HCT116 (cell line): Measurements from ENCODE around the gene MMP25. TPM values are rescaled to one million over a fixed set of nuclear protein-coding genes. Genes with fewer than 3 reads are reported as not detected.

Source experiments
- ATAC-seq: fragments of 200-7000 bp; cut with Tn5 transposase; 2 replicates; pipeline ENCODE4 v1.9.1; 2020; ENCODE audit warnings: mild to moderate bottlenecking, moderate library complexity
- BruUV-seq: library from RNA; stranded (reverse); fragments of 400-500 nt; replicated peaks from 2 replicates; lab custom pipeline; 2021; lab: Mats Ljungman, UMichigan
- CTCF ChIA-PET: fragments of 300-600 bp; sonication (Branson Sonifier 250); formaldehyde crosslinking; loops from one replicate; lab custom pipeline; 2021; ENCODE audit warnings: antibody characterized with exemption; lab: Charles Lee
- POLR2A ChIA-PET: fragments of 300-600, 350-600 bp; sonication (Branson Sonifier 250); formaldehyde crosslinking; loops from one replicate; lab custom pipeline; 2021; ENCODE audit warnings: antibody characterized with exemption; lab: Charles Lee
- RAD21 ChIA-PET, 2 experiments: fragments of 300-600 bp; sonication (Branson Sonifier 250); formaldehyde crosslinking; loops; one replicate each; lab custom pipeline; 2023; ENCODE audit warnings: low total read pairs in 2 of 2; ENCODE audit not compliant: uncharacterized antibody in 2 of 2, unreplicated experiment in 2 of 2, low non-redundant PET in 1 of 2; lab: Charles Lee
- DNase-seq: peaks from one replicate; pipeline ENCODE4 v3.0.0-alpha.2; 2010; ENCODE audit warnings: low read depth, low spot score
- H2AFZ ChIP-seq: fragments of 200-600 bp; shearing (Covaris generic), sonication (generic); 2 replicates; pipeline ENCODE4 v1.6.1; 2017; ENCODE audit warnings: low read depth, mixed run types, mixed read lengths, antibody characterized with exemption, low read length; ENCODE audit not compliant: poor library complexity, severe bottlenecking
- H3K27ac ChIP-seq: 2 replicates; pipeline ENCODE4 v1.5.1; 2012; ENCODE audit warnings: low read depth, low read length
- H3K27me3 ChIP-seq: fragments of 200-600 bp; sonication (generic); 2 replicates; pipeline ENCODE4 v1.6.1; 2016; ENCODE audit warnings: mixed run types, low read length, mixed read lengths; ENCODE audit not compliant: insufficient read depth
- H3K36me3 ChIP-seq, 2 experiments: fragments of 200-500 bp in 1 of 2; fragments of 200-600 bp in 1 of 2; sonication (Bioruptor generic) in 1 of 2; sonication (generic) in 1 of 2; 2 replicates each; pipeline versions ENCODE4 v1.5.1 to v1.6.1; 2014 to 2016; ENCODE audit warnings: low read length in 2 of 2, inconsistent platforms in 1 of 2, mixed read lengths in 1 of 2, mixed run types in 1 of 2; ENCODE audit not compliant: insufficient read depth in 2 of 2, control insufficient read depth in 1 of 2
- H3K4me1 ChIP-seq, 2 experiments: fragments of 200-600 bp in 1 of 2; sonication (generic) in 1 of 2; 2 replicates each; pipeline versions ENCODE4 v1.5.1 to v1.6.1; 2012 to 2017; ENCODE audit warnings: low read length in 2 of 2, inconsistent platforms in 1 of 2, mild to moderate bottlenecking in 1 of 2, mixed read lengths in 1 of 2, mixed run types in 1 of 2, moderate library complexity in 1 of 2; ENCODE audit not compliant: insufficient read depth in 2 of 2, control insufficient read depth in 1 of 2
- H3K4me2 ChIP-seq: fragments of 200-600 bp; sonication (generic); 2 replicates; pipeline ENCODE4 v1.6.1; 2017; ENCODE audit warnings: mixed run types, low read length, mixed read lengths
- H3K4me3 ChIP-seq, 2 experiments: fragments of 200-600 bp in 1 of 2; sonication (generic) in 1 of 2; replicated peaks in 1 of 2; 2 replicates each; pipeline ENCODE4 v1.5.1; 2011 to 2016; ENCODE audit warnings: low read length in 2 of 2, control low read depth in 1 of 2, low read depth in 1 of 2, mild to moderate bottlenecking in 1 of 2, mixed read lengths in 1 of 2, mixed run types in 1 of 2
- H3K79me2 ChIP-seq: fragments of 200-600 bp; sonication (generic); 2 replicates; pipeline ENCODE4 v1.6.1; 2017; ENCODE audit warnings: mild to moderate bottlenecking, mixed run types, low read length, moderate library complexity, mixed read lengths; ENCODE audit not compliant: insufficient read depth
- H3K9ac ChIP-seq: fragments of 200-600 bp; sonication (generic); 2 replicates; pipeline ENCODE4 v1.6.1; 2016; ENCODE audit warnings: low read length, mixed read lengths
- H3K9me2 ChIP-seq: fragments of 200-600 bp; sonication (generic), shearing (Covaris generic); 2 replicates; pipeline ENCODE4 v1.6.1; 2017; ENCODE audit warnings: mixed run types, mild to moderate bottlenecking, moderate library complexity; ENCODE audit not compliant: insufficient read depth
- H3K9me3 ChIP-seq, 2 experiments: fragments of 200-500 bp in 1 of 2; fragments of 200-600 bp in 1 of 2; sonication (Bioruptor generic) in 1 of 2; sonication (generic) in 1 of 2; 2 replicates each; pipeline ENCODE4 v1.6.1; 2014 to 2017; ENCODE audit warnings: low read length in 2 of 2, mixed read lengths in 2 of 2, inconsistent platforms in 1 of 2, low read depth in 1 of 2, mild to moderate bottlenecking in 1 of 2, mixed run types in 1 of 2, moderate library complexity in 1 of 2; ENCODE audit not compliant: control insufficient read depth in 1 of 2, insufficient read depth in 1 of 2
- H4K20me1 ChIP-seq: fragments of 200-600 bp; sonication (generic), shearing (Covaris generic); 2 replicates; pipeline ENCODE4 v1.6.1; 2017; ENCODE audit warnings: mixed run types, mild to moderate bottlenecking, moderate library complexity; ENCODE audit not compliant: insufficient read depth
- CBX3 ChIP-seq: IDR thresholded peaks from 2 replicates; pipeline ENCODE4 v1.6.1; 2012; ENCODE audit warnings: low read depth
- CEBPB ChIP-seq: IDR thresholded peaks from 2 replicates; pipeline ENCODE4 v1.6.1; 2012; ENCODE audit warnings: low read depth
- EGR1 ChIP-seq: IDR thresholded peaks from 2 replicates; pipeline ENCODE4 v1.6.1; 2012; ENCODE audit warnings: low read depth
- ELF1 ChIP-seq: IDR thresholded peaks from 2 replicates; pipeline ENCODE4 v1.6.1; 2012; ENCODE audit warnings: low read depth, borderline replicate concordance
- EZH2 ChIP-seq: fragments of 200-600 bp; sonication (generic); IDR thresholded peaks from 2 replicates; pipeline ENCODE4 v1.6.1; 2017; ENCODE audit warnings: antibody characterized with exemption, mixed run types
- EZH2phosphoT487 ChIP-seq: fragments of 200-600 bp; IDR thresholded peaks from 2 replicates; pipeline ENCODE4 v1.6.1; 2018; ENCODE audit warnings: antibody characterized with exemption, borderline replicate concordance
- FOSL1 ChIP-seq: IDR thresholded peaks from 2 replicates; pipeline ENCODE4 v1.6.1; 2012; ENCODE audit warnings: low read depth
- JUND ChIP-seq: IDR thresholded peaks from 2 replicates; pipeline ENCODE4 v1.6.1; 2012
- POLR2AphosphoS5 ChIP-seq: IDR thresholded peaks from 2 replicates; pipeline ENCODE4 v1.6.1; 2011; ENCODE audit warnings: mild to moderate bottlenecking, low read depth, low read length, moderate library complexity
- SP1 ChIP-seq: IDR thresholded peaks from 2 replicates; pipeline ENCODE4 v1.6.1; 2012; ENCODE audit warnings: low read depth
- SRF ChIP-seq: IDR thresholded peaks from 2 replicates; pipeline ENCODE4 v1.6.1; 2012; ENCODE audit warnings: low read depth
- YY1 ChIP-seq: IDR thresholded peaks from 2 replicates; pipeline ENCODE4 v1.6.1; 2011; ENCODE audit warnings: low read length, low read depth, moderate library complexity, mild to moderate bottlenecking; ENCODE audit not compliant: insufficient replicate concordance; ENCODE audit errors: extremely low read depth
- ZFX ChIP-seq: fragments of 450-650 bp; IDR thresholded peaks from 2 replicates; pipeline ENCODE4 v1.6.1; 2017
- ZNF274 ChIP-seq: fragments of 200-500 bp; sonication (Bioruptor generic); IDR thresholded peaks from 2 replicates; pipeline ENCODE4 v1.6.1; 2014; ENCODE audit warnings: mild to moderate bottlenecking, low read depth, low read length, inconsistent platforms
- intact Hi-C: fragments of 100-400 bp; cut with micrococcal nuclease; formaldehyde crosslinking; loops from 2 replicates; pipeline ENCODE4 v1.10.0; 2022
- total RNA-seq: library from RNA; stranded (reverse); gene quantifications from one replicate; pipeline ENCODE4 v1.2.1, GENCODE V29; 2021; ENCODE audit not compliant: unreplicated experiment
- TF ChIP-seq, protein P1 (sequence below): IDR thresholded peaks from 2 replicates; pipeline ENCODE4 v1.6.1; 2011; ENCODE audit warnings: mild to moderate bottlenecking, low read length, moderate library complexity; ENCODE audit not compliant: insufficient replicate concordance; ENCODE audit errors: extremely low read depth
- TF ChIP-seq, protein P2 (sequence below): IDR thresholded peaks from 2 replicates; pipeline ENCODE4 v1.6.1; 2012; ENCODE audit warnings: low read depth
- TF ChIP-seq, protein P3 (sequence below): IDR thresholded peaks from 2 replicates; pipeline ENCODE4 v1.6.1; 2012

MMP25 gene
- total RNA-seq, 1 experiment from 2014 or later, result 2.5 TPM

- intact Hi-C loops, result loop anchor here (2.0 to 10.0 kb wide), 2 partner anchors 71 to 117 kb away; no protein-coding TSS in a partner anchor
- Histone ChIP-seq H4K20me1 (no peaks in the 10 kb centered on the region), H3K4me1 (peaks cover 0 to 22% of the 10 kb centered on the region in 2 experiments; a peak in 3 of 4 replicates), H3K4me3 (peak overlapping the region in 1 of 2 experiments; percentile 87; a peak in 2 of 4 replicates), H3K9me3 (no peaks in the 10 kb centered on the region), H3K9ac (no peak overlapping the region), H3K9me2 (no peaks in the 10 kb centered on the region), H3K27me3 (no peaks in the 10 kb centered on the region), H3K4me2 (peak overlapping the region; percentile 95), H2AFZ (no peak overlapping the region), H3K79me2 (no peaks in the 10 kb centered on the region), H3K27ac (no peak overlapping the region)
- ATAC-seq (no peak), DNase-seq (no peak)
- CTCF ChIA-PET, result interaction anchor here (1.8 to 2.5 kb wide), 4 partner anchors 26 to 75 kb away, joined by 9 to 16 read pairs (median 10); no protein-coding TSS in a partner anchor
- BruUV-seq, result TSS peak; percentile 62
- POLR2A ChIA-PET, result no interaction called here
- RAD21 ChIA-PET, result no interaction called here
- no peak for TF ChIP-seq JUND
- TF ChIP-seq YY1, result no peak
- TF ChIP-seq EZH2phosphoT487, result no peak
- TF ChIP-seq, protein P1, sequence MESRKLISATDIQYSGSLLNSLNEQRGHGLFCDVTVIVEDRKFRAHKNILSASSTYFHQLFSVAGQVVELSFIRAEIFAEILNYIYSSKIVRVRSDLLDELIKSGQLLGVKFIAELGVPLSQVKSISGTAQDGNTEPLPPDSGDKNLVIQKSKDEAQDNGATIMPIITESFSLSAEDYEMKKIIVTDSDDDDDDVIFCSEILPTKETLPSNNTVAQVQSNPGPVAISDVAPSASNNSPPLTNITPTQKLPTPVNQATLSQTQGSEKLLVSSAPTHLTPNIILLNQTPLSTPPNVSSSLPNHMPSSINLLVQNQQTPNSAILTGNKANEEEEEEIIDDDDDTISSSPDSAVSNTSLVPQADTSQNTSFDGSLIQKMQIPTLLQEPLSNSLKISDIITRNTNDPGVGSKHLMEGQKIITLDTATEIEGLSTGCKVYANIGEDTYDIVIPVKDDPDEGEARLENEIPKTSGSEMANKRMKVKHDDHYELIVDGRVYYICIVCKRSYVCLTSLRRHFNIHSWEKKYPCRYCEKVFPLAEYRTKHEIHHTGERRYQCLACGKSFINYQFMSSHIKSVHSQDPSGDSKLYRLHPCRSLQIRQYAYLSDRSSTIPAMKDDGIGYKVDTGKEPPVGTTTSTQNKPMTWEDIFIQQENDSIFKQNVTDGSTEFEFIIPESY, result no peak
- no peak for TF ChIP-seq POLR2AphosphoS5
- TF ChIP-seq, protein P2, sequence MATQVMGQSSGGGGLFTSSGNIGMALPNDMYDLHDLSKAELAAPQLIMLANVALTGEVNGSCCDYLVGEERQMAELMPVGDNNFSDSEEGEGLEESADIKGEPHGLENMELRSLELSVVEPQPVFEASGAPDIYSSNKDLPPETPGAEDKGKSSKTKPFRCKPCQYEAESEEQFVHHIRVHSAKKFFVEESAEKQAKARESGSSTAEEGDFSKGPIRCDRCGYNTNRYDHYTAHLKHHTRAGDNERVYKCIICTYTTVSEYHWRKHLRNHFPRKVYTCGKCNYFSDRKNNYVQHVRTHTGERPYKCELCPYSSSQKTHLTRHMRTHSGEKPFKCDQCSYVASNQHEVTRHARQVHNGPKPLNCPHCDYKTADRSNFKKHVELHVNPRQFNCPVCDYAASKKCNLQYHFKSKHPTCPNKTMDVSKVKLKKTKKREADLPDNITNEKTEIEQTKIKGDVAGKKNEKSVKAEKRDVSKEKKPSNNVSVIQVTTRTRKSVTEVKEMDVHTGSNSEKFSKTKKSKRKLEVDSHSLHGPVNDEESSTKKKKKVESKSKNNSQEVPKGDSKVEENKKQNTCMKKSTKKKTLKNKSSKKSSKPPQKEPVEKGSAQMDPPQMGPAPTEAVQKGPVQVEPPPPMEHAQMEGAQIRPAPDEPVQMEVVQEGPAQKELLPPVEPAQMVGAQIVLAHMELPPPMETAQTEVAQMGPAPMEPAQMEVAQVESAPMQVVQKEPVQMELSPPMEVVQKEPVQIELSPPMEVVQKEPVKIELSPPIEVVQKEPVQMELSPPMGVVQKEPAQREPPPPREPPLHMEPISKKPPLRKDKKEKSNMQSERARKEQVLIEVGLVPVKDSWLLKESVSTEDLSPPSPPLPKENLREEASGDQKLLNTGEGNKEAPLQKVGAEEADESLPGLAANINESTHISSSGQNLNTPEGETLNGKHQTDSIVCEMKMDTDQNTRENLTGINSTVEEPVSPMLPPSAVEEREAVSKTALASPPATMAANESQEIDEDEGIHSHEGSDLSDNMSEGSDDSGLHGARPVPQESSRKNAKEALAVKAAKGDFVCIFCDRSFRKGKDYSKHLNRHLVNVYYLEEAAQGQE, result no peak
- TF ChIP-seq FOSL1, result no peak
- TF ChIP-seq ELF1, result no peak
- TF ChIP-seq SP1, result no peak
- TF ChIP-seq CEBPB, result no peak
- no peak for TF ChIP-seq EGR1
- TF ChIP-seq, protein P3, sequence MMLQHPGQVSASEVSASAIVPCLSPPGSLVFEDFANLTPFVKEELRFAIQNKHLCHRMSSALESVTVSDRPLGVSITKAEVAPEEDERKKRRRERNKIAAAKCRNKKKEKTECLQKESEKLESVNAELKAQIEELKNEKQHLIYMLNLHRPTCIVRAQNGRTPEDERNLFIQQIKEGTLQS, result no peak
- no peak for TF ChIP-seq EZH2
- no peak for TF ChIP-seq SRF
- TF ChIP-seq ZFX, result no peak
- TF ChIP-seq CBX3, result no peak
- no peak for TF ChIP-seq ZNF274
- TF ChIP-seq, all 23 proteins: peak for 0
- no peaks in the 10 kb centered on the region for H3K36me3 ChIP-seq
Measured at GRCh38 chr16:3057181-3058138, 11.1 kb downstream of the MMP25 start.
